ENCODE measurements around the gene SURF1. TPM values are rescaled to one million over a fixed set of nuclear protein-coding genes. Genes with fewer than 3 reads are reported as not detected.

The SURF1 gene

DNA sequence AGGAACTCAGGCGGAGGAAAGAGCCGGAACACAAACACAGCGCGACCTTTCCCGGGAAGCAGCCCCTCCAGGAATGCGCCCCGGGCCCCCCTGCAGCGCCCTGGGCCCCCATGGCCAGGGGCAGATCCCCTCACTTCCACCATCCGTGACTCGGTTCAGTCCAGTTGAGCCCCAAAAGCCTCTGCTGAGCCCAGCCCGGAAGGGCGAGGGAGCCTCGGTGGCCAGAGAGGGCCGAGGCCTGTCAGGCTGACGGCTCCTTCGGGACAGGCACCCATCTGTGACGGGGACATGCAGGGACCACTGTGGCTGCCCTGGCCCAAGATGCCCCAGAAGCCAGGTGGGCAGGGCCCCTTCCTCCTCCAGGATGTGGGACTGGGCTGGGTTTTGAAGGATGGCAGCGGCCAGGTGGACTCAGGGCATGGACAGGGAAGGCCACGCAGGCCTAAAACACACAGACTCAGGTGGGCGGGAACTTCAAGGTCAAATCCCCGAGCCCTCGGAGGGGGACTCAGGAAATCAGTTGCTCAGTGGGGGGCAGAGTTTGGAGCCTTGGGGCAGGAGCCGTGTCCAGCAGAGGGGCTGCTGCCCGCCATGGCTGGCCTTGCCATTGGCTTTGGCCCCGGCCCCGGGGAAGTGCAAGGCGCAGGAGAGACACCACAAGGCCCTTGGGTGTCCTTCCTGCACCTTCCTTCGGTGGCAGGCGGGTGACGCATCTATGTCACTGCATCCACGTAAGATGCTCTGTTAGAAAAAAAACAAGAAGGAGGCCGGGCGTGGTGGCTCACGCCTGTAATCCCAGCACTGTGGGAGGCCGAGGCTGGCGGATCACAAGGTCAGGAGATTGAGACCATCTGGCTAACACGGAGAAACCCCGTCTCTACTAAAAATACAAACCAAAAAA lies 51.6 kb downstream of the SURF1 start:
- no peak for DNase-seq
- H3K36me3 ChIP-seq (ENCODE audit: control insufficient read depth, insufficient read depth, low read length), result no peaks in the 10 kb centered on the region
- H3K79me1 ChIP-seq (ENCODE audit: low read length), result no peaks in the 10 kb centered on the region
- no peak overlapping the region for H3K27ac ChIP-seq (ENCODE audit: low read depth, low read length)
- no peak overlapping the region for H3K4me2 ChIP-seq (ENCODE audit: low read length)
- H4K5ac ChIP-seq (ENCODE audit: low read length), result no peak overlapping the region
- no peak overlapping the region for H3K56ac ChIP-seq (ENCODE audit: low read length)
- no peak overlapping the region for H3K4me3 ChIP-seq (ENCODE audit: low read length)
- H3K23ac ChIP-seq (ENCODE audit: low read length), result no peak overlapping the region
- H3K4ac ChIP-seq (ENCODE audit: low read depth, low read length), result no peak overlapping the region
- no peak overlapping the region for H2BK120ac ChIP-seq (ENCODE audit: low read depth, low read length)
- H3K27me3 ChIP-seq (ENCODE audit: insufficient read depth, low read length, poor library complexity), result no peaks in the 10 kb centered on the region
- no peak overlapping the region for H3K18ac ChIP-seq (ENCODE audit: low read length)
- H2BK5ac ChIP-seq (ENCODE audit: low read length), result no peak overlapping the region
- WGBS (ENCODE audit: extremely low coverage, insufficient coverage, low lambda C conversion rate), result no CpG with 5 or more reads among the region's 38 CpGs
- no peaks in the 10 kb centered on the region for H3K4me1 ChIP-seq (ENCODE audit: control insufficient read depth, low read depth, low read length)
- no peak overlapping the region for H2AK5ac ChIP-seq (ENCODE audit: low read length)
- no peak overlapping the region for H4K8ac ChIP-seq (ENCODE audit: low read depth, low read length)
- no peak overlapping the region for H3K9ac ChIP-seq (ENCODE audit: low read length)
- H3K79me2 ChIP-seq (ENCODE audit: control insufficient read depth, insufficient read depth, low read length), result no peaks in the 10 kb centered on the region
- H2BK15ac ChIP-seq (replicated peaks; ENCODE audit: low read depth), result no peak overlapping the region

DNA sequence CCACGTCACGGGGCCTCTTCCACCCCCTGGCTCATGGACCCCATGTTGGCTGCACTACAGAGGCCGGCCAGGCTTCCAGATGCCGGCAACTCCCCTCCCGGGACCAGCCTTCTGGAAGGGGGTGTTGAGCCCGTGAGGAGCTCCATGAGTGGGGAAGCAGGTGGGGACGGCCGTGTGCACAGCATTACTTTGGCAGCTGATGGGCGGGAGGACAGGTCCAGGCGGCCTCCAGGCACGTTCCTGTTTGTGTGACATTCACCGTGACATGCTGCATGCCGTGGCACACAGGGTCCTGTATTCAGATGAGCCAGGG lies 52.2 kb downstream of the SURF1 start:
- Histone ChIP-seq H2BK120ac (ENCODE audit: low read depth, low read length) (no peak overlapping the region), H3K4ac (ENCODE audit: low read depth, low read length) (no peak overlapping the region), H3K36me3 (ENCODE audit: control insufficient read depth, insufficient read depth, low read length) (no peaks in the 10 kb centered on the region), H3K27me3 (ENCODE audit: insufficient read depth, low read length, poor library complexity) (no peaks in the 10 kb centered on the region), H3K18ac (ENCODE audit: low read length) (no peak overlapping the region), H2AK5ac (ENCODE audit: low read length) (no peak overlapping the region), H3K79me2 (ENCODE audit: control insufficient read depth, insufficient read depth, low read length) (no peaks in the 10 kb centered on the region), H3K56ac (ENCODE audit: low read length) (no peak overlapping the region), H3K23ac (ENCODE audit: low read length) (no peak overlapping the region), H2BK5ac (ENCODE audit: low read length) (no peak overlapping the region), H3K4me3 (ENCODE audit: low read length) (no peak overlapping the region), H2BK15ac (replicated peaks; ENCODE audit: low read depth) (no peak overlapping the region), H3K9ac (ENCODE audit: low read length) (no peak overlapping the region), H3K4me2 (ENCODE audit: low read length) (no peak overlapping the region), H4K5ac (ENCODE audit: low read length) (no peak overlapping the region), H3K79me1 (ENCODE audit: low read length) (no peaks in the 10 kb centered on the region), H3K27ac (ENCODE audit: low read depth, low read length) (no peak overlapping the region), H4K8ac (ENCODE audit: low read depth, low read length) (no peak overlapping the region), H3K4me1 (ENCODE audit: control insufficient read depth, low read depth, low read length) (no peaks in the 10 kb centered on the region)
- DNase-seq, result no peak
- WGBS (ENCODE audit: extremely low coverage, insufficient coverage, low lambda C conversion rate), result no CpG with 5 or more reads among the region's 13 CpGs

DNA sequence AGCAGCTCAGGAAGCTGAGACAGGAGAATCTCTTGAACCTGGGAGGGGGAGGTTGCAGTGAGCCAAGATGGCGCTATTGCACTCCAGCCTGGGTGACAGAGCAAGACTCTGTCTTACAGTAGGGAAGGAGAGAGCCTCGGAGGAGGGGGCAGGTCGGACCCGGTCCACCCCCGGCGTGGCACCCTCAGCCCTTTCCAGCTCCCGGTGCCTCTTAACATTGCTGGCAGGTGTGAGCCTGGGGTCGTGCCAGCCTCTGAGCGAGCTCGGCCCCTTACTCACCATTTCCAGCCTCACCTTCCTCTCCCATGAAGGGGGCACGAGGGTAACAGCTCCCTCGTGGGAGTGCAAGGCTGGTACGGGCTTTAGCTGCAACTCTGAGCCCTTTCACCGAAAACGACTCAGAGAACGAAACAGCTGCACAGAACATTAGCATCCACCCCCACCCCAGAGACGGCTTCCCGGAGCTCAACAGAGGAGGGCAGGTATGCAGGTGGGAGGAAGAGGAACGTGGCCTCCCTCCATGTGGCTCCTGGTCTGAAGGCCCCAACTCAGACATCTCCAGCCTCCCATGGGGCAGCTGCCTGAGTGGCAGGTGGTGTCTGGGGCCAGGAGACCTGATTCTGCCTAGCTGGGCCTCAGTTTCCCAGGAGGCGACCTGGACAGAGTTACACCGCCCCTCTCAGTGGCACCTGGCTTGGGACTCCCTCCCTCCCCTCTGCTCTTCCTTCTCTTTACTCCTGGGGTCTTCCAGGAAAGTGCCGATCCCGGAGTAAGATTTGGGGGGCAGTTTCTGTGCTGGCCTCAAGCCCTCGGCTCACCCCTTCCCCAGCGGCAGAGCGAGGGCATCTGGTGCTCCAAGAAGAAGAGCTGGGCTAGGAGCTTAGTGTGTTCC lies 52.8 kb downstream of the SURF1 start:
- no peak overlapping the region for H4K5ac ChIP-seq (ENCODE audit: low read length)
- no peak overlapping the region for H3K27ac ChIP-seq (ENCODE audit: low read depth, low read length)
- H4K8ac ChIP-seq (ENCODE audit: low read depth, low read length), result no peak overlapping the region
- no peak overlapping the region for H3K18ac ChIP-seq (ENCODE audit: low read length)
- no peaks in the 10 kb centered on the region for H3K4me1 ChIP-seq (ENCODE audit: control insufficient read depth, low read depth, low read length)
- H3K4ac ChIP-seq (ENCODE audit: low read depth, low read length), result no peak overlapping the region
- no peaks in the 10 kb centered on the region for H3K79me2 ChIP-seq (ENCODE audit: control insufficient read depth, insufficient read depth, low read length)
- no peak overlapping the region for H3K23ac ChIP-seq (ENCODE audit: low read length)
- no peak overlapping the region for H2BK15ac ChIP-seq (replicated peaks; ENCODE audit: low read depth)
- no peak overlapping the region for H3K4me2 ChIP-seq (ENCODE audit: low read length)
- H3K79me1 ChIP-seq (ENCODE audit: low read length), result no peaks in the 10 kb centered on the region
- H2BK5ac ChIP-seq (ENCODE audit: low read length), result no peak overlapping the region
- H3K4me3 ChIP-seq (ENCODE audit: low read length), result no peak overlapping the region
- H3K36me3 ChIP-seq (ENCODE audit: control insufficient read depth, insufficient read depth, low read length), result no peaks in the 10 kb centered on the region
- H3K56ac ChIP-seq (ENCODE audit: low read length), result no peak overlapping the region
- H2BK120ac ChIP-seq (ENCODE audit: low read depth, low read length), result no peak overlapping the region
- DNase-seq, result no peak
- no peaks in the 10 kb centered on the region for H3K27me3 ChIP-seq (ENCODE audit: insufficient read depth, low read length, poor library complexity)
- no peak overlapping the region for H3K9ac ChIP-seq (ENCODE audit: low read length)
- WGBS (ENCODE audit: extremely low coverage, insufficient coverage, low lambda C conversion rate), result no CpG with 5 or more reads among the region's 26 CpGs
- H2AK5ac ChIP-seq (ENCODE audit: low read length), result no peak overlapping the region

Small RNA genes lying within 50 kb of the gene (small RNA-seq; reads per million reads assigned to genes)
- gene RF00019 (ENCODE audit: insufficient read depth) (not detected), gene SNORD24 (ENCODE audit: insufficient read depth) (not detected), gene SNORD36A (ENCODE audit: insufficient read depth) (not detected), gene SNORD36B (ENCODE audit: insufficient read depth) (not detected), gene SNORD36C (ENCODE audit: insufficient read depth) (not detected)

Measured in mesendoderm (in vitro differentiated cells).